GM21390 (cell line): ENCODE data around the gene INPP5J.
"Not testable (repeated sequence)": the region's sequence is repeated elsewhere in the genome, so short reads cannot be mapped to it uniquely, and the experiment has no call there.

Experiments used
- ATAC-seq: cut with Tn5 transposase; IDR thresholded peaks from one replicate; pipeline ENCODE4 v1.9.1; 2021; ENCODE audit not compliant: unreplicated experiment

INPP5J gene

GRCh38 chr22:31144223-31144622, 21.5 kb downstream of the INPP5J start:
- no peak for ATAC-seq

GRCh38 chr22:31148488-31148887, 25.7 kb downstream of the INPP5J start:
- no peak for ATAC-seq

GRCh38 chr22:31148953-31149627, 26.3 kb downstream of the INPP5J start:
- ATAC-seq, result no peak

- ATAC-seq, result no peak
These were observed 27.8 kb downstream of the INPP5J start for GRCh38 chr22:31150615-31151014.

- ATAC-seq, result no peak
These were observed 29.1 kb downstream of the INPP5J start for GRCh38 chr22:31151872-31152271.

- no peak for ATAC-seq
These were observed 30.6 kb downstream of the INPP5J start for GRCh38 chr22:31153357-31153756.

GRCh38 chr22:31154975-31155374, 32.2 kb downstream of the INPP5J start:
- ATAC-seq, result no peak

GRCh38 chr22:31155422-31155821, 32.7 kb downstream of the INPP5J start:
- ATAC-seq, result no peak

GRCh38 chr22:31160328-31160978, 37.7 kb downstream of the INPP5J start:
- peak; percentile 16 for ATAC-seq

GRCh38 chr22:31161386-31161785, 38.6 kb downstream of the INPP5J start:
- no peak for ATAC-seq

GRCh38 chr22:31162015-31162765, 39.4 kb downstream of the INPP5J start:
- ATAC-seq, result no peak

- ATAC-seq, result no peak
These were observed 48.2 kb downstream of the INPP5J start for GRCh38 chr22:31170971-31171370.

- not testable (repeated sequence) for ATAC-seq
These were observed 49.0 kb downstream of the INPP5J start for GRCh38 chr22:31171734-31172133.

GRCh38 chr22:31173386-31174145, 50.8 kb downstream of the INPP5J start:
- ATAC-seq, result no peak

- no peak for ATAC-seq
These were observed 54.2 kb downstream of the INPP5J start for GRCh38 chr22:31176923-31177322.

GRCh38 chr22:31177420-31178162, 54.8 kb downstream of the INPP5J start:
- no peak for ATAC-seq

- ATAC-seq, result no peak
These were observed 56.1 kb downstream of the INPP5J start for GRCh38 chr22:31178859-31179258.

- no peak for ATAC-seq
These were observed 56.6 kb downstream of the INPP5J start for GRCh38 chr22:31179345-31179744.

- no peak for ATAC-seq
These were observed 61.2 kb downstream of the INPP5J start for GRCh38 chr22:31184015-31184414.
